22Rv1 (cell line): ENCODE measurements around the gene SLC66A2.

ENCODE experiments used
- H3K27ac ChIP-seq: fragments of 450-650 bp; 2 replicates; pipeline ENCODE4 v1.5.1; 2017
- ZFX ChIP-seq: fragments of 450-650 bp; IDR thresholded peaks from 2 replicates; pipeline ENCODE4 v1.6.1; 2017; ENCODE audit warnings: antibody characterized with exemption, borderline replicate concordance
- TF ChIP-seq, protein P1 (sequence below): fragments of 450-650 bp; IDR thresholded peaks from 2 replicates; pipeline ENCODE4 v1.5.1; 2017; ENCODE audit warnings: mild to moderate bottlenecking

SLC66A2 gene

DNA sequence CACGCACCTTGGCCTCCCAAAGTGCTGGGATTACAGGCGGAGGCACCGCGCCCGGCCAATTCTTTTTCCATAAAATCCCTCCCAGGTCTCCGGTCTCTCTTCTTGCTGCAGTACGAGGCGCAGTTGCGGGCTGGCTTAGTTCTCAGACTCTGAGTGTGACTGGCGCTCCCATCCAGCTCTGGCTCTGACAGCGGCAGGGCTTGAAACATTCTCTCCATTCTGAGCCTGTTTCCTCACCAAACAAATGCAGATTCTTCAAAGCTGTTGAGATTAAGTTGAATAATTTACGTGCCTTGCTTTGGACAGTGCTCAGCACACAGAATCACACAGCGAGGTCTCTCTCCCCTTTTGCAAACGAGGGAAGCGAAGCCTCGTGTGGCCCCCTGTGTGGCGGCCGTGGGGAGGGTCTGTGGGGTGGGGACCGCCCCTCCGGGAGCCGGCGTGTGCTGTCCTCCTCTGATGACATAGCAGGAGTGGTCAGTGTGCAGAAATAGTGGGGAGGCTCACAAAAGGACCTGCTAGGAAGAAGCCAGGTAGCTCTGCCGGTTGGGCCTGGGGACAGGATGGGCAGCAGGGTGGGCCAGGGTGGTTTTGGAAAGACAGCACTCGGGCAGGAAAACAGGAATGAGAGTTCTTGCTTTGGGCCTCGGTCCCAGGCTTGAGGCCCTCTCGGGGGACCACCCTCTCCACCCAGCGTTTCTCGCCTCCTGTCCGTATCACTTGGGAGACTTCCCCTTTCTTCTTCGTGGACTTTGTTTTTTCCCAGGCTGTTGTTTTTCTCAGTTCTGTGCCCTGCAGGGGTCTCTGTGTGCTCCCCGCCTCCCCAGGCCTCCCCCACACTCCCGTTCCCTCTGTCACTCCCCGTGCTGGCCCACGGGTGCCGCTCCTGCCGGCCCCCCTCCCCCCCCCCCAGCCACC, 78.7 kb downstream of the SLC66A2 start:
- no peak for TF ChIP-seq ZFX
- TF ChIP-seq, protein P1, sequence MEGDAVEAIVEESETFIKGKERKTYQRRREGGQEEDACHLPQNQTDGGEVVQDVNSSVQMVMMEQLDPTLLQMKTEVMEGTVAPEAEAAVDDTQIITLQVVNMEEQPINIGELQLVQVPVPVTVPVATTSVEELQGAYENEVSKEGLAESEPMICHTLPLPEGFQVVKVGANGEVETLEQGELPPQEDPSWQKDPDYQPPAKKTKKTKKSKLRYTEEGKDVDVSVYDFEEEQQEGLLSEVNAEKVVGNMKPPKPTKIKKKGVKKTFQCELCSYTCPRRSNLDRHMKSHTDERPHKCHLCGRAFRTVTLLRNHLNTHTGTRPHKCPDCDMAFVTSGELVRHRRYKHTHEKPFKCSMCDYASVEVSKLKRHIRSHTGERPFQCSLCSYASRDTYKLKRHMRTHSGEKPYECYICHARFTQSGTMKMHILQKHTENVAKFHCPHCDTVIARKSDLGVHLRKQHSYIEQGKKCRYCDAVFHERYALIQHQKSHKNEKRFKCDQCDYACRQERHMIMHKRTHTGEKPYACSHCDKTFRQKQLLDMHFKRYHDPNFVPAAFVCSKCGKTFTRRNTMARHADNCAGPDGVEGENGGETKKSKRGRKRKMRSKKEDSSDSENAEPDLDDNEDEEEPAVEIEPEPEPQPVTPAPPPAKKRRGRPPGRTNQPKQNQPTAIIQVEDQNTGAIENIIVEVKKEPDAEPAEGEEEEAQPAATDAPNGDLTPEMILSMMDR: no peak
- no peak overlapping the region for H3K27ac ChIP-seq

DNA sequence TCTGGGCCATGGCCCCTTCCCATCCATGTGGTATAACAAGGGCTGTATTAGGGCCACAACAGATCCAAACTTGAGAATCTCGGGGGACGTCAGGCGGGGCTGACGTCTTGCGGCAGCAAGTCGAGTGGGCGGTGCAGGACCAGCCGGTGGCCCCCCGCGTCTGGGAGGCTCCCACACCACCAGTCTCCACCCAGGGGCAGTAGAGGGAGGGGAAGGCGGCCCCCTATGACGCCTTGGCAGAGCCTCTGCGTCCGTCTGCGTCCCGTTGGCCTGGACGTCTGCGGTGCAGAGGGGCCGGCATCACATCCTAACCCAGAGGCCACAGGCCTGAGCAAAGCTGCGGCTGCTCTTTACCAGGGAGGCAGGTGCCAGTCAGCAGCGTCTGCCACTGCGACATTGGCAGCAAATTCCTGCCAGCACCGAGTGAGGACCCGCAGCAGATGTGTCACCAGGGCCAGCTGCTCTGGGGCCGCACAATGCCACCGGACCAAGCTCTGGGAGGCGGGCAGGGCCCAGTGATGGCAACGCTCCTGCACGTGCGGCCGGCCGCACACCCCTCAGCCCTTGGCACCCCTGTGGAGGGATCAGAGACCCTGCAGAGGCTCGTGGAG, 79.9 kb downstream of the SLC66A2 start:
- no peak overlapping the region for H3K27ac ChIP-seq
- TF ChIP-seq, protein P1: no peak
- TF ChIP-seq ZFX: no peak

DNA sequence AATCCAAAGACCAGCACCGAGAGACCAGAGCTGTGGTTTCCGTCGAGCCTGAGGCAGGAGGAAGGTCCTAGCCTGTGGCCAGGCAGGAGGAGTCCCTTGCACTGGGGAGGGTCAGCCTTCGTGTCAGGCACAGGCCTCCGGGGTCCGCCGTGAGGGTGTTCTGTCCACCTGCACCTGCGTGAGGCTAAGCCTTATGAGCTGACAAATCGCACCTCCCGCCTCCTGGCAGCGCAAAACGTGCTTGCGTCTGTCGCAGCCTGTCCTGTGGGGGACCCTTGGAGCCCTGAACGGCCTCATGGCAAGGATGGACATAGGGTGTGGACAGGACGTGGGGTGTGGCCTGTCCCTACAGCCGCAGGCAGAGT, 80.4 kb downstream of the SLC66A2 start:
- H3K27ac ChIP-seq: no peak overlapping the region
- no peak for TF ChIP-seq ZFX
- TF ChIP-seq, protein P1: no peak

DNA sequence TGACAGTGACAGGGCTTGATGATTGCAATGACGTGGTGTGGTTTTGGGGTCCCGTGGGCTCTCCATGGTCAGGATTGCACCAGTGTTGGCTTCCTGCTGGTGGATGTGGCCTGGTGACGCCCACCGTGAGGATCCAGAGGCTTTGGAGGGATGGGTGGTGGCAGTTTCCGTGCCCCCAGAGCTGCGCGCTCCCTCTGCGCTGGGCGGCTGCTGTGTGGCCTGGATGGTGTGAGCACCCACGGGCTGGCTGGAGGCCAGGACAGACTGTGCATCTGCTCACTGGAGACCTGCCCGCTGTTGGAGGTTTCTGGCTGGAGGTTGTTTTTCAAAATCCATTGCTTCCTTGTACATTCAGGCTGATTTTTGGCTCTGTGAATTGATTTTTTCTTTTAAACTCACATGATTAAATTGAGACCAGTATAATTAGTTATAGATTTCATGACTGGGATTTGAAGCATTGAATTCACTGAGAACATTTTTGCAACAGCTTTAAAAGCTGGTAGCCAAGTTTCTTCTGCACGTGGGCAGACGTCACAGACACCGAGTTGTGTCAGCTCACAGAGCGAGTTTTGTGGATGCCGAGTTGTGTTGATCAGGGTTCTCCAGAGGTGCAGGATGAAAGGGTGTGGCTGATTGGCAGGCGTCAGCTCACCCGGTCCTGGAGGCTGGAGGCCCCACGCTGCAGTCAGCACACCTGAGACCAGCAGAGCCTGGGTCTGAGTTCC, 81.0 kb downstream of the SLC66A2 start:
- TF ChIP-seq, protein P1: no peak
- TF ChIP-seq ZFX: no peak
- no peak overlapping the region for H3K27ac ChIP-seq

DNA sequence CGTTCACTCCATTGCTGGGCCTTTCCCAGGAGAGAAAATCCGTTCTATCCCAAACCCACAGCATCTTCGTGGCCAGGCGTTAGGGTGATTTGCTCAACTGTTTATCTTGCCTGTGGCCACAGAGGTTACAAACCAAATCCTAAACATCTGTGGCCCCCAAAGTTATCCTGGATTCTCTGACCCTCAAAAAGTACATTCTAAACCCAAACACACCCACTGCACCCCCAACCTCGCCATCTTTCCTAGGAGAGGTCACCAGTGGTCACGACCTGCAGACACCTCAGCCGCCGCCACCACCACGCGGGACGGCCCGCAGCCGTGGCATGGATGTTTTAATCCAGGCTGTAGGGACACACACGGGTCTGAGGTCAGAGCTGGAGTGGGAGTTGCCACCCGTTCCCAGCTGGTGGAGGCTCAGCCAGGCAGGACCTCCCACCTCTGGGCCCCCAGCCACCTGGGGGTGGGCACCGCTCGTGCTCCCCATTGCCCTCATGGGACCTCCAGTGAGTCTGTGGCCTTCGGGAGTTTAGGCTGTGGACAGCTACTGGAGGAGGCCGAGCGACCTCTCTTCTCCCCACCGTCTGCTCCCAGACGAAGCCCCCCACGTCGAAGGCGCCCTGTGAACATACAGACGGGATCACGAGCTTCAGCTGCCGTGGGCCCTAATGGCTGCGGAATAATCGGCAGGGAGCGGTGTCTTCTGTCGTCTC, 81.7 kb downstream of the SLC66A2 start:
- no peak overlapping the region for H3K27ac ChIP-seq
- no peak for TF ChIP-seq ZFX
- TF ChIP-seq, protein P1: no peak

DNA sequence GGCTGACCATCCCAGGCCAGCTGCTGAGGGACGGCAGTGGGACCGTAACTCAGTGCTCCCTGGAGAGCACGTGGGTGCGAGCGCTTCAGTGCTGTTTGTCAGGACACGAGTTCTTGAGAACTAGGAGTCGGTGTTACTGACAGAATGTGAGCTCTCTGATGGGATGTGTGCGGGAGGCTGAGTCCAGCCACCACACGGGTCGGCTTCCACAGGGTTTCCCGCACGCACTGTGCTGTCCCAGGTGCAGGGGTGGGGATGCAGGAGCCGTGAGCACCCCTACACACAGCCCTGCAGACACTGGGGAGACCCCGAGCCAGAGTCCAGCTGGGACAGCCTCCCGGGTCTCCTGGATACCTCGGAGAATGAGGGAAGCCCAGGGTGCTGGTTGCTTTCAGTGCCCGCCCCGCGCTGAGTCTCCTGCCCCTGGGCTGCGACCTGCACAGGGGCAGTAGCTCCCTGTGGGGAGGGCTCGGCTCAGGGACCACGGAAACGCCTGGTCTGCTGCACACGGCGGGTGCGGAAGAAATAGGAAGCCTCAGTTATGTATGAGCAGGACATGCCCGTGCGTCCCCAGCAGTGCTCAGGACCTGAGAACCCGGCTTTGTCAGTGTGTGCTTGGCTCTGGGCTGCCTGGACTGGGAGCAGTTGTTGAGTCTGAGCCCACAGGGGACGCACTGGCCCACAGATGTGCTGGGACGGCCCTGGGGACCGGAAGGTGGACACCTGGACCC, 82.5 kb downstream of the SLC66A2 start:
- no peak overlapping the region for H3K27ac ChIP-seq
- no peak for TF ChIP-seq ZFX
- TF ChIP-seq, protein P1: no peak
